HG03575 (cell line): Measurements from ENCODE around the gene CFAP97D1.
"Not testable (repeated sequence)": the region's sequence is repeated elsewhere in the genome, so short reads cannot be mapped to it uniquely, and the experiment has no call there.

Source experiments
- ATAC-seq: cut with Tn5 transposase; IDR thresholded peaks from one replicate; pipeline ENCODE4 v1.9.1; 2021; ENCODE audit not compliant: unreplicated experiment, insufficient number of reproducible peaks, low FRiP score; ENCODE audit errors: extremely low read depth

The CFAP97D1 gene

DNA sequence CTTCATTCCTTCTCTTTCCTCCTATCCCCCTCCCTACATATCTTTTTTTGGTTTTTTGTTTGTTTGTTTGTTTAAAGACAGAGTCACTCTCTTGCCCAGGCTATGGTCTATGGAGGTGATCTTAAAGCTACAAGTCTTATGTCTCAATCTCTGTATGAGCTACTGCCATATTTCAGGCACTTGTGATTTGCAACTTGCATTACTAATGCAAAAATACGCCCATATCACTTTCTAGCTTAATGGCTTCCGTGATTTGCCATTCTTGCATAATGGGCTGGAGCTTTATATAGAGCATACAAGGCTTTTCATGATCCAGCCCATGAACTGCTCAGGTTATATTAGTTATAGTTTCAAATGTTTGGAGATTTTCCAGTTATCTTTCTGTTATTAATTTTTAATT lies 7.5 kb downstream of the CFAP97D1 start:
- no peak for ATAC-seq

- no peak for ATAC-seq
These were observed 8.3 kb downstream of the CFAP97D1 start for GRCh38 chr17:43788540-43788939.

GRCh38 chr17:43789482-43789881 lies 9.2 kb downstream of the CFAP97D1 start:
- no peak for ATAC-seq

DNA sequence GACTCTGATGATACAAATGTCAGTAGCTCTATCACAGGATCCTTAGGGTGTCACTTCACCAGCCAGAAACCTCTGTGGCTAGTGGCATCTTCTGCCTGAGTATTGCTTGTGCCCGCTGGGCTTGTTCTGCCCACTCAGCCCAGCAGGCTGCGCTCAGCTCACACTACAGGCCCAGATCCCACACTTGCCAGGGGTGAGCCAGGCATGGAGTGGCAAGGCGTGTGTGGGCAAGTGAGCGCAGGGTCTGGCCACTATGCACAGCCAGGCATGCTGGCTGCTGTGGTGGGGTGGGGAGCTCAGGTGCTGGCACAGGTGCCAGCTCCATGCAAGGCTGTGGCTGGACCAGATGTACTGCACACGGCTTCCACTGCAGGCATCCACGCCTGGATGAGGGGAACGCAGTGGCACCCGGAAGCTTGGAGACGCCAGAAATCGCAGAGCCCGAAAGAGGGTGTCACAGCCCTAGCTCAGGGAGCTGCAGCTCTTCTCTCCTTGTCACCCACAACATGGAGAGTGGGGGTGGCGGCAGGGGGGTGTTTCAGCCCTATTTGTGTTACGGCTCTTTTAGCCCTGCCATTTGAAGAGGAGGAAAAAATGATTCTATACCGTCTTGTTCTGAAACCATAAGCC lies 10.2 kb downstream of the CFAP97D1 start:
- ATAC-seq, result no peak

- no peak for ATAC-seq
These were observed 11.4 kb downstream of the CFAP97D1 start for GRCh38 chr17:43791589-43791988.

- ATAC-seq, result not testable (repeated sequence)
These were observed 12.4 kb downstream of the CFAP97D1 start for GRCh38 chr17:43792668-43793067.

GRCh38 chr17:43798024-43798423 lies 17.8 kb downstream of the CFAP97D1 start:
- not testable (repeated sequence) for ATAC-seq

GRCh38 chr17:43799047-43799446 lies 18.8 kb downstream of the CFAP97D1 start:
- ATAC-seq, result no peak

GRCh38 chr17:43800736-43801135 lies 20.5 kb downstream of the CFAP97D1 start:
- no peak for ATAC-seq

GRCh38 chr17:43801844-43802243 lies 21.6 kb downstream of the CFAP97D1 start:
- ATAC-seq, result no peak

DNA sequence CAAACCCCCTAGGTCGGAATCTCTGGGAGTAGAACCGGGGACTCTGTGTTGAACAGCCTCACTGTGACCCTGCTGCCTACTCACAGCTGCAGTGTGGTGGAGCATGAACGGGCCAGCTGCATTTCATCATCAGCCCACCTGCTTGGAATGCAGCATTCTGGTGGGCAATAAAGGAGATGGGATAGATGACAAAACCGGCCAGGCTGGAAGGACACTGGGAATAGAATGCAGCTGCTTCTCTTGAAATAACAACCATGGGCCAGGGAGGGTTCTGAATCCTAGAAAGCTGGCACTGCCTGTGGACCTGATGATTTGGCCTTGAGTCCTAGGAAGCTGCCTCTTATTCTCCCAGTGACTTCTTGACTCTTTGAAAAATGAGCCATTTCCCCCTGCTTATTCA lies 23.5 kb downstream of the CFAP97D1 start:
- ATAC-seq, result no peak

- no peak for ATAC-seq
These were observed 24.9 kb downstream of the CFAP97D1 start for GRCh38 chr17:43805117-43805516.

DNA sequence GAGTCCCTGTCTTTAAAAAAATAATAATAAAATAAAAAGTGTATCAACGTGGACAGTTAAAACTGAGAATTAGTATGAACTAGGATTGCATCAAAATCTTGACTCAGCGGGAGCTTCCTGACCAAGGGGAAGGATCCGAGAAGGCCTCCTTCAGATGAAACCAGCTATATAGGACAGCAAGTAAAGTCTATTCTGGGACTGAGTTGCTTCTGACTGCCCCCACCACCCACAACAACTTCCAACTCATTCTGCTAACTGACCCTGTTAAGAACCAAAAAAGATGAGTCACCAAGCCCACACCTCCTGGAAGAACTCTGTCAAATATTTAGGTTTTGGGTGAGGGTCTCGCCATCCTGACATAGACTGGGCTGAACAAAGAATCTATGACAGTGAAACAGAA lies 27.8 kb downstream of the CFAP97D1 start:
- no peak for ATAC-seq

GRCh38 chr17:43809121-43809520 lies 28.9 kb downstream of the CFAP97D1 start:
- ATAC-seq, result no peak

GRCh38 chr17:43810226-43810715 lies 30.0 kb downstream of the CFAP97D1 start:
- ATAC-seq, result no peak

- no peak for ATAC-seq
These were observed 30.6 kb downstream of the CFAP97D1 start for GRCh38 chr17:43810823-43811222.

DNA sequence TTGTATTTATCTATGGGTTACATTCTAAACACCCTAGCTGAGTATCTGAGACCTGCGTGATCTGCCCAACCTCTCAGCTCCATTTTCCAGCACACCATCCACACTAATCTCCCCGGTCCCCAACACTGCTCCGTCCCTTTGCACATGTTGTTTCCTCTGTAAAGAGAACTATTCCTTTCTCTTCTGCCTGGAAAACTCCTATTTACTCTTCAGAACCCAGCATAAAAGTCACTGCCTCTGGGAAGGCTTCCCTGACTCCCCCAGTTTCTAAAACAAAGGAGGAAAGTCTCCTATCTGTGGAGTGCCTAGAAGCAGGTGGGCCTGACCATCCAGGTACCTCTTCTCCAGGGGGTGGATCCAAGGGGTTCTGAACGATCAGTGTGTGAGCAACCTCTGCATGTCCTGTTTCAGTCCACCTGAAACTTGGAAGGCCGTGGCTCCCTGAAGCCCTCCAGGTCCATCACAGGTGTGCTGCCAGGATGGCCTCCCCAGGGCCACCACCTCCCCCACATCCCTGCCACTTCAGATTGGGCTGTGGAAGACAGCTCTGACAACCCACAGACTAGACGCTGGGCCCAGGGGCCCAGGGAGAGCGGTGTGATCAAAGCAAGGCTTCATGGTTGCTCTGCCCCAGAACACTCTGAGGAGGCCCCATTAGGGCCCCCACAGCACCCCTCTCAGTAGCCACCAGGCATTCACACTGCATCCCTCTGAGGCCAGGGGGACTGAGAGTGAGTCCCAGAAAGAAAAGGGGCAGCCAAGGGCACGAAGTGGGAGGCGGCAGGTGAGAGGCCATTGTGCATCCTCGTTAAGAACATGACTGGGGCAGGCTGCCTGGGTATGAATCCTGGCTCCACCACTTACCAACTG lies 32.4 kb downstream of the CFAP97D1 start:
- no peak for ATAC-seq

- ATAC-seq, result no peak
These were observed 33.2 kb downstream of the CFAP97D1 start for GRCh38 chr17:43813386-43813785.

DNA sequence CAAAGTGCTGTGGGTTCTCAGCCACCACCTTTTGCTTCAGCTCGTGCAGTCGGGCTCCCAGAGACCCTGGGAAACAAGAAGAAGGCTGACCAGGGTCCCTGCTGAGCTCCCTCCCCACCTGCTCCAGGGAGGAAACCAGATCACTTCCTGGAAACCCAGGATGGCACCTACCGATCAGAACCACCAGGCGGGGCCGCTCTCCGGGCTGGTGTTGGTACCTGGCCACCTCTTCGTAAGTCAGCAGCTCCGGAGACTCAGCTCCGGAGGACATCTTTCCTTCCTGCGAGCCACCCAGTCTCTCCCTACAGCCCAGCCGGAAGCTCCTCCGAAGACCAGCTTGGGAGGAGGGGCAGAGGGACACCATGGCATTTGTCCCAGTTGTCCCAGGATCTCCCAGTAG lies 33.8 kb downstream of the CFAP97D1 start:
- ATAC-seq, result no peak

GRCh38 chr17:43814714-43815113 lies 34.5 kb downstream of the CFAP97D1 start:
- no peak for ATAC-seq
